ENCODE results near the gene GNB4. TPM values are rescaled to one million over a fixed set of nuclear protein-coding genes. Genes with fewer than 3 reads are reported as not detected.

GNB4 gene
- total RNA-seq, 4 donors from 2014 or later, result 32.2 to 47.9 (median 36.3) TPM

DNA sequence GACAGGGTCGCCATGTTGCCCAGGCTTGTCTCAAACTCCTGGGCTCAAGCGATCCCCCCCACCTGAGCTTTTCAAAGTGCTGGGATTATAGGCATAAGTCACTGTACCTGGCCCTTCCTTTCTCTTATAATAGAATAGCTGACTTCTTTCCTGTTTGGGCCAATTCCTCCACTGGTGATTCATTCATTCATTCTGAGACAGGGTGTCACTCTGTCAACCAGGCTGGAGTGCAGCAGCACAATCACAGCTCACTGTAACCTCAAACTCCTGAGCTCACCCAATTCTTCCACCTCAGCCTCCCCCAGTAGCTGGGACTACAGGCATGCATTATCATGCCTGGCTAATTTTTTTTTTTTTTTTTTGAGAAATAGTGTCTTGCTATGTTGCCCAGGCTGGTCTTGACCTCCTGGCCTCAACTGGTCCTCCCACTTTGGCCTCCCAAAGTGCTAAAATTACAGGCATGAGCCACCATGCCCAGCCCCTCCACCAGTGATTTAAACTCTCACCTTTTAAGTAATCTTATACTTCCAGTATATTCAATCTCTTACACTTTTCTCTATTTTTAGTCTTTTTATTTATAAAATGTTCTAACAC, 20.9 kb downstream of the GNB4 start:
- peaks cover 0 to 65% (median 22%) of the 10 kb centered on the region in 4 donors for H3K4me1 ChIP-seq
- 97 to 98% methylated on average over 2 of the region's 2 CpGs for WGBS, 2 donors

DNA sequence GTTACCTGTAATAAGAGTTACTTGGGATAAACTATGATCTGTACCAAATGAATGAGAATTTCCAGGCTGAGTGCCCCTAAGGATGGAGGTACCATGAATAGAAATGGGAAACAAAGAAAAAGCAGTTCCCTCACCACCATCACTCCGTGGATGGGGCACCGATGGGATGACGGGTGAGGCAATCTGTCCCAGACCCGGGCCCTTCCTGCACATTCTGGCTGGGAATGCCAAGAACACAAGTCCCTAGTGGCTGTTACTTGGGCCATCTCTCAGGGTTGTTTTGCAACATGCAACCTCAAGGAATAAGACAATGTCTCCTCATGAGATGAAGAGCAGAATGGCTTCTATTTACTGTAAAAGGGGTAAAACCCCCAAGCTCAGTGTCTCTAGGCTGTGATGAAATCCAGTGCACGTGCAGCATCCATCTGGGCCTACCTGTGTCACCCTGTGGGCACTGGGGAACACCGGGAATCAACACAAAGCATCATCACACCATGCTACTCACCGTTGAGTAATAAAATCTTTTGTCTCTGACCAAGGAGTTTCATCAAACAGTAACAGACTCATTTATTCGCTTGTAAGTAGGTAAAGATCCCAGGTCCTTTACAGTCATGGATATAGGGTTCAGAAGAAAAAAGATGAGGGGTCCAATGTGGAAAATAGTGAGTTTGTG, 22.3 kb downstream of the GNB4 start:
- no peak for DNase-seq (ENCODE audit: low spot score in 2 of 2)
- no peaks in the 10 kb centered on the region for H3K9me3 ChIP-seq
- WGBS, 2 donors, result 84 to 88% methylated on average over 8 of the region's 8 CpGs
- TF ChIP-seq, protein P1, sequence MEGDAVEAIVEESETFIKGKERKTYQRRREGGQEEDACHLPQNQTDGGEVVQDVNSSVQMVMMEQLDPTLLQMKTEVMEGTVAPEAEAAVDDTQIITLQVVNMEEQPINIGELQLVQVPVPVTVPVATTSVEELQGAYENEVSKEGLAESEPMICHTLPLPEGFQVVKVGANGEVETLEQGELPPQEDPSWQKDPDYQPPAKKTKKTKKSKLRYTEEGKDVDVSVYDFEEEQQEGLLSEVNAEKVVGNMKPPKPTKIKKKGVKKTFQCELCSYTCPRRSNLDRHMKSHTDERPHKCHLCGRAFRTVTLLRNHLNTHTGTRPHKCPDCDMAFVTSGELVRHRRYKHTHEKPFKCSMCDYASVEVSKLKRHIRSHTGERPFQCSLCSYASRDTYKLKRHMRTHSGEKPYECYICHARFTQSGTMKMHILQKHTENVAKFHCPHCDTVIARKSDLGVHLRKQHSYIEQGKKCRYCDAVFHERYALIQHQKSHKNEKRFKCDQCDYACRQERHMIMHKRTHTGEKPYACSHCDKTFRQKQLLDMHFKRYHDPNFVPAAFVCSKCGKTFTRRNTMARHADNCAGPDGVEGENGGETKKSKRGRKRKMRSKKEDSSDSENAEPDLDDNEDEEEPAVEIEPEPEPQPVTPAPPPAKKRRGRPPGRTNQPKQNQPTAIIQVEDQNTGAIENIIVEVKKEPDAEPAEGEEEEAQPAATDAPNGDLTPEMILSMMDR (IDR thresholded peaks at IDR 0.05), result no peak
- TF ChIP-seq POLR2A (IDR thresholded peaks at IDR 0.05) (no peak), EP300 (IDR thresholded peaks at IDR 0.05) (no peak)
- H3K4me1 ChIP-seq, result peaks cover 0 to 52% (median 20%) of the 10 kb centered on the region in 4 donors
- H3K27me3 ChIP-seq, result no peaks in the 10 kb centered on the region
- H3K27ac ChIP-seq, result no peak overlapping the region
- peaks cover 0 to 20% (median 0%) of the 10 kb centered on the region in 3 donors for H3K36me3 ChIP-seq
- no peak overlapping the region for H3K4me3 ChIP-seq

More for the DNA sequence above, 20.9 kb downstream of the GNB4 start:
- TF ChIP-seq EP300 (IDR thresholded peaks at IDR 0.05) (no peak), POLR2A (IDR thresholded peaks at IDR 0.05) (no peak)
- TF ChIP-seq, protein P1 (IDR thresholded peaks at IDR 0.05), result no peak
- no peak for DNase-seq (ENCODE audit: low spot score in 2 of 2)
- Histone ChIP-seq H3K27me3 (no peaks in the 10 kb centered on the region), H3K9me3 (no peaks in the 10 kb centered on the region), H3K36me3 (peaks cover 0 to 6% (median 0%) of the 10 kb centered on the region in 3 donors), H3K4me3 (no peak overlapping the region), H3K27ac (peak overlapping the region in 1 of 4 donors; percentile 76)

DNA sequence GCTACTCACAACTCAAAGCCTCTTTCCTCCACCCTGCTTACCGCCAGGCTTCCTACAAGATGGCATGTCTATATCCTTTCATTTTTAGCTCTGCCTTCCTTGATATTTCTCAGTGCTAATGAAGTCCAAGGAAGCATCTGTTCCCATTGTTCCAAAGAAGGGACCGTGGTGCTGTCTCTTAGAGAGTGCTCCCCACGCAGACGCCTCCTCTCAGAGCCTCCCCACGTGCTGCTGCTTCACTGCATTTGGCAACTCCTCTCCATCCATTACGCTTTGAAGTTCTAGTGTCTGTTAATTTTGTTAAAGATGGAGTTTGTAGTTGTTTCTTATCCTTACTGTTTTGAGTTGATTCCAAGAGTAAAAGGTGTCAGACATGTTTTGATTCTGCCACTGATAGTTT, 26.2 kb downstream of the GNB4 start:
- Histone ChIP-seq H3K27me3 (no peaks in the 10 kb centered on the region), H3K4me1 (peaks cover 0 to 20% (median under 1%) of the 10 kb centered on the region in 4 donors), H3K4me3 (no peak overlapping the region), H3K27ac (no peak overlapping the region), H3K9me3 (no peaks in the 10 kb centered on the region), H3K36me3 (peaks cover 0 to 35% (median 0%) of the 10 kb centered on the region in 3 donors)
- no peak for DNase-seq (ENCODE audit: low spot score in 2 of 2)
- no peak for TF ChIP-seq EP300 (IDR thresholded peaks at IDR 0.05)
- 81 to 93% methylated on average over 6 of the region's 6 CpGs for WGBS, 2 donors

DNA sequence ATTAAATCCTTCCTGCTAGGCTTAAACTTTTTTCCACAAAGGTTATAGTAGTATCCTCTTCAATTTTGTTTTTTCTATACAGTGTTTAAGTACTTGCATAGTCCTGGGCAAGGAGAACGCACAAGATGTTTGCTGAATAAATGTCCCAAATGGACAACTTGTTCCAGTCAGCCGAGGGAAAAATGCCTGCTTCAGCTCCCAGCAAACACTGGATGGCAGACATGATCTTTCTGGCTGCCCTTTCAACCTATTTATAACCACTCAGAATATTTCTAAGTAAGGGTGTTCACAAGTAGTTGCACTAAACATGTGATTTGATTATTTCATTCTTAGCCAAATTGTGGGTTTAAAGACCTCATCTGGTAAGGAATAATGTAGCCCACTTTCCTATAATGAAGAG, 29.8 kb downstream of the GNB4 start:
- peak in 1 of 2 donors; percentile 23 for DNase-seq (ENCODE audit: low spot score in 2 of 2)
- H3K27ac ChIP-seq, result peak overlapping the region in 2 of 4 donors; percentile 40 to 58
- 16% methylated on average over 2 of the region's 2 CpGs for WGBS, 2 donors

DNA sequence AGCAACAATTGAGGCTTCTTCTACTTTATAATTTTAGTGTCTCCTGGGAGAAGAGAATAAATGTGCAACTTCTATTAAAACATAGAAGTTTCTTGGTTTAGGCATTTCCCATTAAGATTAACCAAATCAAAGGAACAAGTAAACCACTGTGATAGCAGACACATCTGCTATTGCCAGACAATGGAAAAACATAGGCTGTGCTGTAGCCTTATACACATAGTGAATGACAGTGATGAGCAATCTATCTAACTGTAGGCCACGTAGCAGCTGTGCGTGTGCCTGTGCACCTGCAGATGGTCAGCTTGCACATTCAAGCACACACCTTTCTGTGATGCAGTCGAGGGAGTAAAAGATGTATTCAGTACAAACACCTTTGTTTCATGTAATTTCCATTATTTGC, 32.7 kb downstream of the GNB4 start:
- H3K27me3 ChIP-seq, result no peaks in the 10 kb centered on the region
- no peak overlapping the region for H3K4me3 ChIP-seq
- 88 to 94% methylated on average over 3 of the region's 3 CpGs for WGBS, 2 donors
- DNase-seq (ENCODE audit: low spot score in 2 of 2), result no peak
- H3K4me1 ChIP-seq, result peaks cover 0 to 6% (median 0%) of the 10 kb centered on the region in 4 donors
- H3K36me3 ChIP-seq, result peaks cover 0 to 44% (median 0%) of the 10 kb centered on the region in 3 donors
- no peaks in the 10 kb centered on the region for H3K9me3 ChIP-seq
- TF ChIP-seq POLR2A (IDR thresholded peaks at IDR 0.05) (no peak), EP300 (IDR thresholded peaks at IDR 0.05) (no peak)
- TF ChIP-seq, protein P1 (IDR thresholded peaks at IDR 0.05), result no peak
- no peak overlapping the region for H3K27ac ChIP-seq

More for the DNA sequence above, 29.8 kb downstream of the GNB4 start:
- Histone ChIP-seq H3K4me3 (no peak overlapping the region), H3K9me3 (no peaks in the 10 kb centered on the region), H3K4me1 (peaks cover 0 to 6% (median 0%) of the 10 kb centered on the region in 4 donors), H3K36me3 (peaks cover 0 to 61% (median 0%) of the 10 kb centered on the region in 3 donors), H3K27me3 (no peaks in the 10 kb centered on the region)
- no peak for TF ChIP-seq POLR2A (IDR thresholded peaks at IDR 0.05)
- TF ChIP-seq, protein P1 (IDR thresholded peaks at IDR 0.05), result peak; percentile 36 to 66 (median 51)
- no peak for TF ChIP-seq EP300 (IDR thresholded peaks at IDR 0.05)
